ENCODE results near the gene BICD2. TPM values are rescaled to one million over a fixed set of nuclear protein-coding genes. Genes with fewer than 3 reads are reported as not detected.

BICD2 gene
- total and polyA plus RNA-seq, 7 donors: 21.6 to 44.4 (median 28.7) TPM

DNA sequence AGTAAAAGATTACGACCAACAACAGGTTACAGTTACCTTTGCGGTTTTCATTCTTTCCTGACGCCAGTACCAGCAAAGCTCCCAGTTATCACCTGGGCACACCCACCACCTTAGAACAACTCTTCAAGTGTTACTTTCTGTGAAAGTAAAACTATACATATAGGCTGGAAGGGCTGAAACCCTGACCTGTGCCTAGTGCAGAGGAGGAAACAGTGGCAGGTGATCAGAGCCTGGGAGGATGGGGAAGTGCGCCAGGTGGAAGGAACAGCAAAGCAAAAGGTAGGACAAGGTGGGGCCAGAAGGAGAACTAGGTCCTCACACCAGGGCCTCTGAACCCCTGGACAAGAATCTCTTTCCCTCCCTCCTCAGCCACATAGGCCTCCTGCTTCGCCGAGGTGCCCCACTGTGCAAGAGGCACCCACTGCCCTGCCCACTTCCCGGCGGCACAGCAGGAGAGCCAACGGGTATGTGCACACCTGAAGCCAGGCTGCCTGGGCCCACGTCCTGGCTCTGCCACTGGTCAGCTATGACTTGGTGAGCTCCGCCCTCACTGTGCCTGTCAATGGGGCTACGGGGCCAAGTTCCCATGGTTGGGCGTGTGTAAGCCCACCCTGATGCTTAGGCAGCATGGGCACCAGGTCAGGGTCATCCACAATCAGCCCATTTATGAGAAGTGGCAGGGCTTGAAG, 26.9 kb downstream of the BICD2 start:
- H3K4me3 ChIP-seq: no peak overlapping the region
- intact Hi-C loops (cut with DNase I): no loop called here
- H3K36me3 ChIP-seq (ENCODE audit: insufficient read depth in 1 of 2, low read depth in 1 of 2): no peaks in the 10 kb centered on the region
- 92 to 97% (median 93%) methylated on average over 13 of the region's 13 CpGs for WGBS, 3 donors
- ATAC-seq (no peak), DNase-seq (no peak)
- no peak for TF ChIP-seq CTCF (IDR thresholded peaks at IDR 0.05)
- no peak overlapping the region for H3K27ac ChIP-seq
- no peaks in the 10 kb centered on the region for H3K9me3 ChIP-seq
- H3K4me1 ChIP-seq: peaks cover 55% of the 10 kb centered on the region
- H3K27me3 ChIP-seq (ENCODE audit: insufficient read depth in 3 of 3, low read length in 2 of 3): no peaks in the 10 kb centered on the region

GRCh38 chr9:92737216-92737606, 27.4 kb downstream of the BICD2 start:
- ATAC-seq (no peak), DNase-seq (no peak)
- no peak for TF ChIP-seq CTCF (IDR thresholded peaks at IDR 0.05)
- Histone ChIP-seq H3K9me3 (no peaks in the 10 kb centered on the region), H3K27me3 (ENCODE audit: insufficient read depth in 3 of 3, low read length in 2 of 3) (no peaks in the 10 kb centered on the region), H3K36me3 (ENCODE audit: insufficient read depth in 1 of 2, low read depth in 1 of 2) (no peaks in the 10 kb centered on the region), H3K4me1 (peaks cover 55% of the 10 kb centered on the region), H3K27ac (no peak overlapping the region), H3K4me3 (no peak overlapping the region)
- 79 to 89% (median 85%) methylated on average over 6 of the region's 6 CpGs for WGBS, 3 donors
- intact Hi-C loops (cut with DNase I): no loop called here

GRCh38 chr9:92736563-92737215, 27.9 kb downstream of the BICD2 start:
- no peak overlapping the region for H3K4me3 ChIP-seq
- 75 to 81% (median 78%) methylated on average over 9 of the region's 9 CpGs for WGBS, 3 donors
- DNase-seq: no peak
- H3K36me3 ChIP-seq (ENCODE audit: insufficient read depth in 1 of 2, low read depth in 1 of 2): no peaks in the 10 kb centered on the region
- H3K4me1 ChIP-seq: peaks cover 55% of the 10 kb centered on the region
- no peaks in the 10 kb centered on the region for H3K9me3 ChIP-seq
- no peak for ATAC-seq
- H3K27me3 ChIP-seq (ENCODE audit: insufficient read depth in 3 of 3, low read length in 2 of 3): no peaks in the 10 kb centered on the region
- TF ChIP-seq CTCF (IDR thresholded peaks at IDR 0.05): no peak
- no peak overlapping the region for H3K27ac ChIP-seq
- intact Hi-C loops (cut with DNase I): no loop called here

DNA sequence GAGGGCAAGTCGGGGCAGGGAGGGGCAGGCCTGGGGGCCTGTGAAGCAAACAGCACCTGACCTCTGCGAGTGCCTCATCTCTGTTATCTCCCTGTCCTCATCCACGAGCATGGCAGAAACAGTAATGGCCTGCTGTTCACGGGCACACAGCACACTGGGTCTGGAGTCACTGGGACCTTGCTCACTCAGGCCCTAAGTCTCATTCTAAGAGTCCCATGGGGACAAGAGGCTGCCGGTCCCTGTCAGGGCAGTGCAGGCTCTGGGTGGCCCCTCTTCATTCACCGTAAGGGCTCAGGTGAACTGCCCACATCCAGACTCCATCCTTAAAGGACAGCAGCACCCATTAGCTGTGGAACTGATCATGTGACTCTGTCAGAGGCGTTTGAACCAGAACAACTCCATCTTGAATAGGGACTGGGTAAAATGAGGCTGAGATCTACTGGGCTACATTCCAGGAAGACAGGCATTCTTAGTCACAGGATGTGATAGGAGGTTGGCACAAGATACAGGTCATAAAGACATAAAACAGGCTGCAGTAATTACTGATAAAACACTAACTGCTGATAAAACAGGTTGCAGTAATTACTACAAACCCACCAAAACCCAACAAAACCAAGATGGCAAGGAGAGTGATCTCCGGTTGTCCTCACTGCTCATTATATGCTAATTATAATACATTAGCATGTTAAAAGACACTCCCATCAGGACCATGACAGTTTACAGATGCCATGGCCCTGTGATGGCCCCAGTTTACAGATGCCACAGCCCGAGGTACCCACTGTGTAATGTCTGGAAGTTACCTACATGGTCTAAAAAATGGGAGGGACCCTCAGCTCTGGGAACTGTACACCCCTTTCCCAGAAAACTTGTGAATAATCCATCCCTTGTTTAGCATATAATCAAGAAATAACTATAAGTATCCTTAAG, 28.7 kb downstream of the BICD2 start:
- no peaks in the 10 kb centered on the region for H3K36me3 ChIP-seq (ENCODE audit: insufficient read depth in 1 of 2, low read depth in 1 of 2)
- intact Hi-C loops (cut with DNase I): no loop called here
- no peak overlapping the region for H3K4me3 ChIP-seq
- TF ChIP-seq CTCF (IDR thresholded peaks at IDR 0.05): no peak
- no peaks in the 10 kb centered on the region for H3K9me3 ChIP-seq
- 80 to 87% (median 81%) methylated on average over 9 of the region's 9 CpGs for WGBS, 3 donors
- no peak overlapping the region for H3K27ac ChIP-seq
- H3K4me1 ChIP-seq: peaks cover 47% of the 10 kb centered on the region
- no peaks in the 10 kb centered on the region for H3K27me3 ChIP-seq (ENCODE audit: insufficient read depth in 3 of 3, low read length in 2 of 3)
- ATAC-seq (no peak), DNase-seq (no peak)

All from psoas muscle (tissue), 8 donors.